ENCODE measurements around the gene CCDC112.

CCDC112 gene

DNA sequence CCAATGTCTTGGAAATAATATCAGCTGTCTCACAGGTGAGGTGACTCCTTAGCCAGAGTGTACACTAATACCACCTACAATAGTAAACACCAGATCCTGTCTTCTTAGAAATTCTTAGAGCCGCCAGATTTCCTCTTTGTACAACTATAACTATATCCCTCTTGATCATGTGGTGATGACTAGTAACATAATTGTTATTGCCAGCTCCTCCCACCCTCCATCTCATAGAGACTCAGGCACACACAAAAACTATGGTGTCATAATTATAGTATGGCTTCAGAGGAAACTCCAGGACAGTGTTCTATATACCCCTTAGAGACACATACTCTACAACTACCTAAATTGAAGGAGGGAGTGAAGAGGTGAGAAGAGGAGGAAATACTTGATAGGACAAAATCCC lies 66.8 kb downstream of the CCDC112 start:
- Mint-ChIP-seq H3K4me1 (no peaks in the 10 kb centered on the region), H3K27me3 (ENCODE audit: low read depth) (no peaks in the 10 kb centered on the region), H3K36me3 (ENCODE audit: low read depth) (peaks cover 44% of the 10 kb centered on the region), H3K4me3 (no peak overlapping the region), H3K27ac (no peak overlapping the region), H3K9me3 (no peaks in the 10 kb centered on the region)
- TF ChIP-seq CTCF (IDR thresholded peaks at IDR 0.05; ENCODE audit: unreplicated experiment in 3 of 3): no peak

- Mint-ChIP-seq H3K9me3 (no peaks in the 10 kb centered on the region), H3K27ac (no peak overlapping the region), H3K4me3 (no peak overlapping the region), H3K36me3 (ENCODE audit: low read depth) (peaks cover 52% of the 10 kb centered on the region), H3K27me3 (ENCODE audit: low read depth) (no peaks in the 10 kb centered on the region), H3K4me1 (no peaks in the 10 kb centered on the region)
- no peak for TF ChIP-seq CTCF (IDR thresholded peaks at IDR 0.05; ENCODE audit: unreplicated experiment in 3 of 3)
Measured at GRCh38 chr5:115227281-115227680, 69.2 kb downstream of the CCDC112 start.

All from nephron (organoid).